NCI-H526 (cell line): ENCODE data around the gene XPNPEP1.

Source experiments
- DNase-seq, 2 experiments: peaks; one replicate each; lab custom pipeline; 2025; lab: John Stamatoyannopoulos, UW

Gene XPNPEP1

GRCh38 chr10:109947111-109947920 is 24.0 kb upstream of the XPNPEP1 start:
- DNase-seq: no peak

GRCh38 chr10:109946680-109947079 is 23.4 kb upstream of the XPNPEP1 start:
- no peak for DNase-seq

GRCh38 chr10:109945473-109946177 is 22.3 kb upstream of the XPNPEP1 start:
- no peak for DNase-seq

GRCh38 chr10:109944613-109945012 is 21.3 kb upstream of the XPNPEP1 start:
- no peak for DNase-seq

- DNase-seq: no peak
Measured at GRCh38 chr10:109941236-109941862, 18.0 kb upstream of the XPNPEP1 start.

GRCh38 chr10:109940553-109940952 is 17.2 kb upstream of the XPNPEP1 start:
- DNase-seq: no peak

GRCh38 chr10:109940117-109940516 is 16.8 kb upstream of the XPNPEP1 start:
- DNase-seq: no peak

GRCh38 chr10:109939315-109939961 is 16.1 kb upstream of the XPNPEP1 start:
- no peak for DNase-seq

- no peak for DNase-seq
Measured at GRCh38 chr10:109937460-109938065, 14.3 kb upstream of the XPNPEP1 start.

GRCh38 chr10:109934958-109935793 is 11.9 kb upstream of the XPNPEP1 start:
- DNase-seq: no peak

GRCh38 chr10:109933984-109934565 is 10.8 kb upstream of the XPNPEP1 start:
- no peak for DNase-seq

GRCh38 chr10:109932968-109933367 is 9.7 kb upstream of the XPNPEP1 start:
- DNase-seq: no peak

GRCh38 chr10:109932391-109932790 is 9.1 kb upstream of the XPNPEP1 start:
- DNase-seq: no peak

- DNase-seq: no peak
Measured at GRCh38 chr10:109931163-109931562, 7.9 kb upstream of the XPNPEP1 start.

- no peak for DNase-seq
Measured at GRCh38 chr10:109929501-109930219, 6.3 kb upstream of the XPNPEP1 start.

- no peak for DNase-seq
Measured at GRCh38 chr10:109928475-109928891, 5.2 kb upstream of the XPNPEP1 start.

- DNase-seq: no peak
Measured at GRCh38 chr10:109926825-109927224, 3.5 kb upstream of the XPNPEP1 start.

- no peak for DNase-seq
Measured at GRCh38 chr10:109926061-109926745, 2.9 kb upstream of the XPNPEP1 start.

- no peak for DNase-seq
Measured at GRCh38 chr10:109924967-109925620, 1.8 kb upstream of the XPNPEP1 start.
